ENCODE results near the gene AFAP1. TPM values are rescaled to one million over a fixed set of nuclear protein-coding genes. Genes with fewer than 3 reads are reported as not detected.
A peak's percentile ranks its signal among the peaks of the same experiment; 100 is the strongest.

Gene AFAP1
- total RNA-seq, 2 donors from 2014 or later: 9.6 to 35.3 TPM

GRCh38 chr4:7723625-7724024 is 216.0 kb downstream of the AFAP1 start:
- no peak for ATAC-seq
- no peak overlapping the region for H3K27ac ChIP-seq
- intact Hi-C loops (cut with DNase I): no loop called here
- no peak for DNase-seq
- WGBS, 2 donors: 88 to 94% methylated on average over 3 to 16 of the region's 16 CpGs
- H3K27me3 ChIP-seq: peaks cover 0 to 6% of the 10 kb centered on the region in 2 donors
- H3K36me3 ChIP-seq (replicated peaks in 1 of 2; ENCODE audit: insufficient read depth in 1 of 2, low read depth in 2 of 2): no peaks in the 10 kb centered on the region
- H3K9me3 ChIP-seq: no peaks in the 10 kb centered on the region
- H3K4me1 ChIP-seq: peaks cover 5% of the 10 kb centered on the region
- H3K4me3 ChIP-seq: no peak overlapping the region
- TF ChIP-seq POLR2A (IDR thresholded peaks at IDR 0.05) (no peak), CTCF (IDR thresholded peaks at IDR 0.05) (no peak)

- TF ChIP-seq POLR2A (IDR thresholded peaks at IDR 0.05) (no peak), CTCF (IDR thresholded peaks at IDR 0.05) (no peak)
- intact Hi-C loops (cut with DNase I): no loop called here
- DNase-seq (no peak), ATAC-seq (no peak)
- no peaks in the 10 kb centered on the region for H3K9me3 ChIP-seq
- peaks cover 0 to 6% of the 10 kb centered on the region in 2 donors for H3K27me3 ChIP-seq
- peaks cover 5% of the 10 kb centered on the region for H3K4me1 ChIP-seq
- H3K4me3 ChIP-seq: no peak overlapping the region
- H3K36me3 ChIP-seq (replicated peaks in 1 of 2; ENCODE audit: insufficient read depth in 1 of 2, low read depth in 2 of 2): no peaks in the 10 kb centered on the region
- no peak overlapping the region for H3K27ac ChIP-seq
- 46 to 47% methylated on average over 19 to 22 of the region's 22 CpGs for WGBS, 2 donors
Measured at GRCh38 chr4:7722766-7723387, 216.8 kb downstream of the AFAP1 start.

- H3K9me3 ChIP-seq: no peaks in the 10 kb centered on the region
- peaks cover 0 to 6% of the 10 kb centered on the region in 2 donors for H3K27me3 ChIP-seq
- H3K36me3 ChIP-seq (replicated peaks in 1 of 2; ENCODE audit: insufficient read depth in 1 of 2, low read depth in 2 of 2): no peaks in the 10 kb centered on the region
- H3K27ac ChIP-seq: no peak overlapping the region
- no peak overlapping the region for H3K4me3 ChIP-seq
- intact Hi-C loops (cut with DNase I): no loop called here
- DNase-seq: no peak
- TF ChIP-seq POLR2A (IDR thresholded peaks at IDR 0.05) (no peak), CTCF (IDR thresholded peaks at IDR 0.05) (no peak)
- peaks cover 5% of the 10 kb centered on the region for H3K4me1 ChIP-seq
- 45 to 56% methylated on average over 11 to 13 of the region's 13 CpGs for WGBS, 2 donors
- ATAC-seq: no peak
Measured at GRCh38 chr4:7721984-7722551, 217.6 kb downstream of the AFAP1 start.

- H3K36me3 ChIP-seq (replicated peaks in 1 of 2; ENCODE audit: insufficient read depth in 1 of 2, low read depth in 2 of 2): no peaks in the 10 kb centered on the region
- H3K4me1 ChIP-seq: peaks cover 5% of the 10 kb centered on the region
- peaks cover 0 to 6% of the 10 kb centered on the region in 2 donors for H3K27me3 ChIP-seq
- no peaks in the 10 kb centered on the region for H3K9me3 ChIP-seq
- 17 to 26% methylated on average over 15 to 32 of the region's 33 CpGs for WGBS, 2 donors
- ATAC-seq (peak; percentile 58), DNase-seq (peak; percentile 36 to 66 (median 52))
- intact Hi-C loops (cut with DNase I): loop anchor here (5.0 kb wide), 1 partner anchor 527 kb away; the partner anchor contains the start of gene SORCS2
- H3K27ac ChIP-seq: no peak overlapping the region
- TF ChIP-seq POLR2A (IDR thresholded peaks at IDR 0.05): no peak
- TF ChIP-seq CTCF (IDR thresholded peaks at IDR 0.05): peak; percentile 55 to 81 (median 65)
- no peak overlapping the region for H3K4me3 ChIP-seq
Measured at GRCh38 chr4:7719354-7720174, 220.1 kb downstream of the AFAP1 start.
